IMR-90 (cell line): ENCODE results near the gene RETREG1. TPM values are rescaled to one million over a fixed set of nuclear protein-coding genes. Genes with fewer than 3 reads are reported as not detected.

Experiments
- ATAC-seq: fragments of 200-7000 bp; cut with Tn5 transposase; 2 replicates; pipeline ENCODE4 v1.9.1; 2020; ENCODE audit warnings: low read depth, mild to moderate bottlenecking, moderate library complexity
- BruUV-seq: library from RNA; stranded (reverse); fragments of 400-500 nt; replicated peaks from 2 replicates; lab custom pipeline; 2021; lab: Mats Ljungman, UMichigan
- CTCF ChIA-PET: fragments of 300-600 bp; formaldehyde crosslinking; extraction: SDS; loops from one replicate; lab custom pipeline; 2021; ENCODE audit warnings: antibody characterized with exemption; lab: Yijun Ruan, JAX
- POLR2A ChIA-PET: fragments of 300-600 bp; sonication (Branson Sonifier 250); formaldehyde crosslinking; loops from one replicate; lab custom pipeline; 2022; ENCODE audit warnings: antibody characterized with exemption; ENCODE audit not compliant: unreplicated experiment; lab: Charles Lee
- DNase-seq: peaks from one replicate; pipeline ENCODE4 v3.0.0; 2013
- H2AFZ ChIP-seq: replicated peaks from 2 replicates; pipeline ENCODE3; 2013; ENCODE audit warnings: low read length, mild to moderate bottlenecking; ENCODE audit not compliant: poor library complexity
- H2AK5ac ChIP-seq: 2 replicates; pipeline ENCODE4 v1.6.1; 2013; ENCODE audit warnings: low read depth, low read length, inconsistent platforms
- H2AK9ac ChIP-seq: replicated peaks from 2 replicates; pipeline ENCODE3; 2013; ENCODE audit warnings: mild to moderate bottlenecking, low read depth, low read length, moderate library complexity; ENCODE audit not compliant: poor library complexity
- H2BK120ac ChIP-seq: 2 replicates; pipeline ENCODE4 v1.6.1; 2013; ENCODE audit warnings: low read depth, low read length, inconsistent platforms
- H2BK15ac ChIP-seq: 3 replicates; pipeline ENCODE4 v1.6.1; 2013; ENCODE audit warnings: low read depth, low read length, inconsistent platforms
- H2BK20ac ChIP-seq: 2 replicates; pipeline ENCODE4 v1.6.1; 2013; ENCODE audit warnings: low read depth, mild to moderate bottlenecking, inconsistent platforms, low read length, moderate library complexity
- H2BK5ac ChIP-seq: 2 replicates; pipeline ENCODE4 v1.6.1; 2013; ENCODE audit warnings: mild to moderate bottlenecking, low read depth, low read length, inconsistent platforms; ENCODE audit not compliant: poor library complexity, severe bottlenecking
- H3K14ac ChIP-seq: replicated peaks from 2 replicates; pipeline ENCODE4 v1.6.1; 2013; ENCODE audit warnings: low read depth, low read length, inconsistent platforms
- H3K18ac ChIP-seq: 2 replicates; pipeline ENCODE4 v1.6.1; 2013; ENCODE audit warnings: low read depth, low read length, control low read depth
- H3K23ac ChIP-seq: 2 replicates; pipeline ENCODE4 v1.6.1; 2013; ENCODE audit warnings: low read depth, low read length, inconsistent platforms
- H3K27ac ChIP-seq: 2 replicates; pipeline ENCODE4 v1.5.1; 2013; ENCODE audit warnings: mild to moderate bottlenecking, control low read depth, low read length; ENCODE audit not compliant: insufficient read depth
- H3K27me3 ChIP-seq: 2 replicates; pipeline ENCODE4 v1.6.1; 2013; ENCODE audit warnings: low read length; ENCODE audit not compliant: control insufficient read depth, insufficient read depth
- H3K36me3 ChIP-seq: 2 replicates; pipeline ENCODE4 v1.6.1; 2013; ENCODE audit warnings: low read length, mixed read lengths; ENCODE audit not compliant: control insufficient read depth, insufficient read depth
- H3K4ac ChIP-seq: 2 replicates; pipeline ENCODE4 v1.6.1; 2013; ENCODE audit warnings: low read depth, low read length, inconsistent platforms
- H3K4me1 ChIP-seq: 2 replicates; pipeline ENCODE4 v1.6.1; 2013; ENCODE audit warnings: low read length, mixed read lengths; ENCODE audit not compliant: control insufficient read depth, insufficient read depth
- H3K4me2 ChIP-seq: 2 replicates; pipeline ENCODE4 v1.6.1; 2013; ENCODE audit warnings: low read depth, mild to moderate bottlenecking, control low read depth, low read length, moderate library complexity
- H3K4me3 ChIP-seq: 2 replicates; pipeline ENCODE4 v1.5.1; 2013; ENCODE audit warnings: low read depth, mild to moderate bottlenecking, control low read depth, low read length, moderate library complexity; ENCODE audit not compliant: insufficient read depth
- H3K56ac ChIP-seq: 2 replicates; pipeline ENCODE4 v1.6.1; 2013; ENCODE audit warnings: low read length, inconsistent platforms; ENCODE audit not compliant: insufficient read depth; ENCODE audit errors: extremely low read depth
- H3K79me1 ChIP-seq, 2 experiments: 2 replicates each; pipeline ENCODE4 v1.6.1; 2013; ENCODE audit warnings: low read length in 2 of 2, inconsistent platforms in 1 of 2, low read depth in 1 of 2
- H3K9ac ChIP-seq: 2 replicates; pipeline ENCODE4 v1.6.1; 2013; ENCODE audit warnings: low read depth, low read length, control low read depth
- H3K9me1 ChIP-seq: 2 replicates; pipeline ENCODE4 v1.6.1; 2013; ENCODE audit warnings: low read length, inconsistent platforms; ENCODE audit not compliant: insufficient read depth
- H3K9me3 ChIP-seq: 2 replicates; pipeline ENCODE4 v1.6.1; 2013; ENCODE audit warnings: low read length; ENCODE audit not compliant: control insufficient read depth, insufficient read depth
- H4K20me1 ChIP-seq: 2 replicates; pipeline ENCODE4 v1.6.1; 2013; ENCODE audit warnings: low read length, inconsistent platforms; ENCODE audit not compliant: insufficient read depth
- H4K5ac ChIP-seq: 2 replicates; pipeline ENCODE4 v1.6.1; 2013; ENCODE audit warnings: mild to moderate bottlenecking, low read depth, low read length, control low read depth
- H4K8ac ChIP-seq, 2 experiments: 2 replicates each; pipeline ENCODE4 v1.6.1; 2013; ENCODE audit warnings: low read depth in 2 of 2, low read length in 2 of 2, control low read depth in 1 of 2, inconsistent platforms in 1 of 2
- H4K91ac ChIP-seq: 2 replicates; pipeline ENCODE4 v1.6.1; 2013; ENCODE audit warnings: low read depth, low read length, inconsistent platforms; ENCODE audit not compliant: insufficient read depth
- BHLHE40 ChIP-seq: fragments of 150-350 bp; IDR thresholded peaks from 2 replicates; pipeline ENCODE4 v1.6.1; 2016; ENCODE audit warnings: mild to moderate bottlenecking, low read depth, low read length
- CEBPB ChIP-seq: IDR thresholded peaks from 2 replicates; pipeline ENCODE4 v1.6.1; 2012; ENCODE audit warnings: low read depth, low read length, improper control_type of control experiment
- CHD1 ChIP-seq: IDR thresholded peaks from 2 replicates; pipeline ENCODE4 v1.6.1; 2012; ENCODE audit warnings: low read depth, low read length, improper control_type of control experiment
- CTCF ChIP-seq: conservative IDR thresholded peaks from 2 replicates; pipeline ENCODE4 v1.5.1; 2012; ENCODE audit warnings: mild to moderate bottlenecking, low read depth, low read length, improper control_type of control experiment
- ELK1 ChIP-seq: fragments of 150-350 bp; IDR thresholded peaks from 2 replicates; pipeline ENCODE4 v1.6.1; 2016; ENCODE audit warnings: low read depth, mild to moderate bottlenecking, low read length, moderate library complexity, borderline replicate concordance
- FOS ChIP-seq: fragments of 150-350 bp; IDR thresholded peaks from 2 replicates; pipeline ENCODE4 v1.6.1; 2016; ENCODE audit warnings: low read depth, low read length
- MAFK ChIP-seq: IDR thresholded peaks from 2 replicates; pipeline ENCODE4 v1.6.1; 2012; ENCODE audit warnings: low read depth, low read length, improper control_type of control experiment
- MXI1 ChIP-seq: IDR thresholded peaks from 2 replicates; pipeline ENCODE4 v1.6.1; 2012; ENCODE audit warnings: low read depth, mild to moderate bottlenecking, low read length, moderate library complexity, borderline replicate concordance
- NFE2L2 ChIP-seq: fragments of 150-350 bp; IDR thresholded peaks from 2 replicates; pipeline ENCODE4 v1.6.1; 2016; ENCODE audit warnings: low read depth, mild to moderate bottlenecking, low read length
- POLR2A ChIP-seq: IDR thresholded peaks from 2 replicates; pipeline ENCODE4 v1.6.1; 2012; ENCODE audit warnings: mild to moderate bottlenecking, low read depth, low read length
- RAD21 ChIP-seq: IDR thresholded peaks from 2 replicates; pipeline ENCODE4 v1.6.1; 2012; ENCODE audit warnings: low read length, improper control_type of control experiment
- RCOR1 ChIP-seq: IDR thresholded peaks from 2 replicates; pipeline ENCODE4 v1.6.1; 2012; ENCODE audit warnings: mild to moderate bottlenecking, low read length, improper control_type of control experiment; ENCODE audit not compliant: insufficient replicate concordance
- RFX5 ChIP-seq: IDR thresholded peaks from 2 replicates; pipeline ENCODE4 v1.8.0; 2012; ENCODE audit warnings: low read depth, mild to moderate bottlenecking, low read length, moderate library complexity
- SMC3 ChIP-seq: fragments of 150-350 bp; IDR thresholded peaks from 2 replicates; pipeline ENCODE4 v1.6.1; 2016; ENCODE audit warnings: low read depth, mild to moderate bottlenecking, antibody characterized with exemption, low read length, moderate library complexity
- USF2 ChIP-seq: fragments of 150-350 bp; IDR thresholded peaks from 2 replicates; pipeline ENCODE4 v1.6.1; 2017; ENCODE audit warnings: mild to moderate bottlenecking, antibody characterized with exemption, low read length, low read depth
- WGBS, 2 experiments: methylation state at CpG; one replicate each; pipeline versions ENCODE4 v1.1.5 to v1.1.7; 2013; ENCODE audit warnings: missing lambda C conversion rate in 2 of 2; ENCODE audit not compliant: insufficient read length in 1 of 2; ENCODE audit errors: extremely low coverage in 2 of 2; 5-methylcytosine and 5-hydroxymethylcytosine counted together
- dilution Hi-C: fragments of 300-500 bp; cut with HindIII; formaldehyde crosslinking; loops from one replicate; pipeline ENCODE4 v1.14.3; 2018; ENCODE audit warnings: low sequenced_read_pairs; ENCODE audit not compliant: unreplicated experiment
- in situ Hi-C: fragments of 300-500 bp; cut with MboI; formaldehyde crosslinking; loops from 3 replicates; pipeline ENCODE4 v1.14.3; 2019; ENCODE audit warnings: low sequenced_read_pairs, inconsistent platforms, mixed read lengths
- intact Hi-C: fragments of 100-400 bp; cut with micrococcal nuclease; formaldehyde crosslinking; loops from 2 replicates; pipeline ENCODE4 v1.10.0; 2022
- polyA plus RNA-seq, 3 experiments: library from polyadenylated mRNA; depleted of rRNA; stranded (reverse); fragments of >200 nt; gene quantifications; 2 replicates each; pipeline ENCODE4 v1.2.3, GENCODE V29; 2012; ENCODE audit warnings: low replicate concordance in 1 of 3
- total RNA-seq: library from RNA; depleted of rRNA; stranded (reverse); fragments of >200 nt; gene quantifications from 2 replicates; pipeline ENCODE4 v1.2.3, GENCODE V29; 2012

Gene RETREG1
- total and polyA plus RNA-seq, 2 of the 4 experiments (the other 2 are of a cell fraction) = not detected

GRCh38 chr5:16549491-16550206, 67.1 kb downstream of the RETREG1 start:
- Histone ChIP-seq H3K27ac (no peak overlapping the region), H4K5ac (no peak overlapping the region), H3K4me3 (no peak overlapping the region), H2AFZ (no peak overlapping the region), H2BK120ac (no peak overlapping the region), H4K8ac (no peak overlapping the region), H3K9me3 (no peaks in the 10 kb centered on the region), H2AK9ac (no peak overlapping the region), H3K9me1 (no peaks in the 10 kb centered on the region), H2AK5ac (no peak overlapping the region), H3K4ac (no peak overlapping the region), H3K27me3 (peaks cover 24% of the 10 kb centered on the region), H4K20me1 (no peaks in the 10 kb centered on the region), H3K9ac (no peak overlapping the region), H3K36me3 (no peaks in the 10 kb centered on the region), H3K18ac (no peak overlapping the region), H3K23ac (no peak overlapping the region), H2BK20ac (no peak overlapping the region), H4K91ac (no peak overlapping the region), H3K14ac (no peak overlapping the region), H3K79me1 (no peaks in the 10 kb centered on the region), H3K56ac (no peak overlapping the region), H2BK5ac (no peak overlapping the region), H2BK15ac (no peak overlapping the region), H3K4me2 (no peak overlapping the region), H3K4me1 (no peaks in the 10 kb centered on the region)
- TF ChIP-seq BHLHE40 (no peak), SMC3 (no peak), USF2 (no peak), POLR2A (no peak), CTCF (no peak), CEBPB (no peak), MXI1 (no peak), ELK1 (no peak), RAD21 (no peak), CHD1 (no peak), RFX5 (no peak), FOS (no peak), NFE2L2 (no peak), RCOR1 (no peak), MAFK (no peak)
- dilution Hi-C loops (no loop called here), intact Hi-C loops (loop anchor here (1.0 to 5.0 kb wide), 3 partner anchors 60 to 653 kb away; no protein-coding TSS in a partner anchor), in situ Hi-C loops (no loop called here)
- no peak for ATAC-seq
- no TSS peak for BruUV-seq
- POLR2A ChIA-PET = no interaction called here
- no CpG with 5 or more reads among the region's 5 CpGs for WGBS, 2 experiments
- no peak for DNase-seq
- CTCF ChIA-PET = interaction anchor here (1.3 to 3.1 kb wide), 4 partner anchors 10 to 67 kb away, joined by 4 to 11 read pairs (median 8); no protein-coding TSS in a partner anchor
